Smooth muscle cell of the umbilical artery (primary cell): Measurements from ENCODE around the gene GOLGA8K. TPM values are rescaled to one million over a fixed set of nuclear protein-coding genes. Genes with fewer than 3 reads are reported as not detected.

Source experiments
- total RNA-seq: library from RNA; depleted of rRNA; stranded (reverse); fragments of >200 nt; gene quantifications from 2 replicates; pipeline ENCODE4 v1.2.3, GENCODE V29; 2014

GOLGA8K gene, protein sequence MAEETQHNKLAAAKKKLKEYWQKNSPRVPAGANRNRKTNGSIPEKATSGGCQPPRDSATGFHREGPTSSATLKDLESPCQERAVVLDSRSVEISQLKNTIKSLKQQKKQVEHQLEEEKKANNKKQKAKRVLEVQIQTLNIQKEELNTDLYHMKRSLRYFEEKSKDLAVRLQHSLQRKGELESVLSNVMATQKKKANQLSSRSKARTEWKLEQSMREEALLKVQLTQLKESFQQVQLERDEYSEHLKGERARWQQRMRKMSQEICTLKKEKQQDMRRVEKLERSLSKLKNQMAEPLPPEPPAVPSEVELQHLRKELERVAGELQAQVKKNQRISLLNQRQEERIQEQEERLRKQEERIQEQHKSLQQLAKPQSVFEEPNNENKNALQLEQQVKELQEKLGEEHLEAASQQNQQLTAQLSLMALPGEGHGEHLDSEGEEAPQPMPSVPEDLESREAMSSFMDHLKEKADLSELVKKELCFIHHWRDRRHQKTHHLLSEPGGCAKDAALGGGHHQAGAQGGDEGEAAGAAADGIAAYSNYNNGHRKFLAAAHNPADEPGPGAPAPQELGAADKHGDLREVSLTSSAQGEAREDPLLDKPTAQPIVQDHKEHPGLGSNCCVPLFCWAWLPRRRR
- 0.30 TPM in 1 of 2 replicates, not detected in the other for total RNA-seq

DNA sequence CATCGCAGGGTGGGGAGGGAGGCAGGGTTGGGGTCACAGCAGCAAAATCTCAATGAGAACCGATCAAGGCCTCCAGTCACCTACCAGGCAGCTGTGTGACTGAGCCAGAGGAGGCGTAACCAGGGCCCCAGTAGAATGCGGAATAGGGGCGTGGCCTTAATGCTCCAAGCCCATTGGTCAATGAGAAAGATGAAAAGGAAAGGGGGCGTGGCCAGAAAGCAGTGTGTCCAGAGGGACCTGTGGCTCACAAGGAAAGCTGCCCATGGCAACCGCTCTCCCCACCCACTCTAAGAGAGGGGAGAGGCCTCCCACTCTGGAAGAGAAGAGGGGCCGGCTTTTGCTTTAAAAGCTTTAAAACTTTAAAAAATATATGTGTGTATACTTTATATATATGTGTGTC is at the start of gene GOLGA8K:
Gene GOLGA8K (minus strand): TSS at position 101 of the 400 bp plus-strand sequence. CDS start 98 bp downstream, at position 3.

Other genes starting within 250 kb of the GOLGA8K start
- not detected in 2 replicates for gene GOLGA8O, start 52.3 kb upstream of the GOLGA8K start, total RNA-seq
- gene GOLGA8N, start 190.2 kb upstream of the GOLGA8K start, total RNA-seq: 3.5 and 4.8 TPM in 2 replicates
- 3.9 and 21.8 TPM in 2 replicates for gene ARHGAP11A, start 212.2 kb upstream of the GOLGA8K start, total RNA-seq
- gene SCG5, start 238.4 kb upstream of the GOLGA8K start, total RNA-seq: 30.9 TPM in 2 replicates